Mammary epithelial cell (primary cell): ENCODE measurements around the gene CBX7.

Experiments used
- CTCF ChIP-seq, 2 donors: IDR thresholded peaks in 1 of 2; conservative IDR thresholded peaks in 1 of 2; 2 replicates each; pipeline ENCODE4 v1.5.1; 2011 to 2012; ENCODE audit warnings: inconsistent platforms in 2 of 2, low read length in 2 of 2, mild to moderate bottlenecking in 2 of 2, control low read depth in 1 of 2, low read depth in 1 of 2; ENCODE audit not compliant: insufficient read depth in 1 of 2; ENCODE audit errors: extremely low read depth in 1 of 2
- EZH2 ChIP-seq: IDR thresholded peaks from 2 replicates; pipeline ENCODE4 v1.6.1; 2012; ENCODE audit warnings: low read length, inconsistent platforms, borderline replicate concordance

GRCh38 chr22:39098026-39098425 lies 54.5 kb downstream of the CBX7 start:
- TF ChIP-seq CTCF (conservative IDR thresholded peaks at IDR 0.05 in 1 of 2, IDR thresholded peaks at IDR 0.05 in 1 of 2; ENCODE audit: extremely low read depth in 1 of 2, insufficient read depth in 1 of 2, low read depth in 1 of 2, low read length in 2 of 2) = no peak
- TF ChIP-seq EZH2 = no peak
